ENCODE results near the gene NPFFR1.

Gene NPFFR1

GRCh38 chr10:70256463-70256862, 27.3 kb downstream of the NPFFR1 start:
- no peak for DNase-seq (ENCODE audit: low read depth in 1 of 2, low spot score in 1 of 2)
- TF ChIP-seq REST (IDR thresholded peaks at IDR 0.05; ENCODE audit: insufficient replicate concordance, low read depth) (no peak), CTCF (IDR thresholded peaks at IDR 0.05; ENCODE audit: insufficient read depth, low read length) (no peak), SPI1 (IDR thresholded peaks at IDR 0.05; ENCODE audit: borderline replicate concordance, low read depth) (no peak), POLR2AphosphoS5 (IDR thresholded peaks at IDR 0.05; ENCODE audit: low read depth) (no peak), GABPA (IDR thresholded peaks at IDR 0.05; ENCODE audit: low read depth) (no peak)
- H3K27me3 ChIP-seq (ENCODE audit: insufficient read depth, poor library complexity, severe bottlenecking): peaks cover 16% of the 10 kb centered on the region
- no peak overlapping the region for H3K4me3 ChIP-seq (replicated peaks; ENCODE audit: insufficient read depth, low read length)
- H3K27ac ChIP-seq (replicated peaks): no peak overlapping the region

GRCh38 chr10:70255329-70256299, 28.2 kb downstream of the NPFFR1 start:
- Histone ChIP-seq H3K27me3 (ENCODE audit: insufficient read depth, poor library complexity, severe bottlenecking) (peaks cover 16% of the 10 kb centered on the region), H3K27ac (replicated peaks) (no peak overlapping the region), H3K4me3 (replicated peaks; ENCODE audit: insufficient read depth, low read length) (no peak overlapping the region)
- no peak for TF ChIP-seq POLR2AphosphoS5 (IDR thresholded peaks at IDR 0.05; ENCODE audit: low read depth)
- no peak for TF ChIP-seq SPI1 (IDR thresholded peaks at IDR 0.05; ENCODE audit: borderline replicate concordance, low read depth)
- no peak for TF ChIP-seq GABPA (IDR thresholded peaks at IDR 0.05; ENCODE audit: low read depth)
- TF ChIP-seq CTCF (IDR thresholded peaks at IDR 0.05; ENCODE audit: insufficient read depth, low read length): no peak
- no peak for TF ChIP-seq REST (IDR thresholded peaks at IDR 0.05; ENCODE audit: insufficient replicate concordance, low read depth)
- DNase-seq (ENCODE audit: low read depth in 1 of 2, low spot score in 1 of 2): no peak

- DNase-seq (ENCODE audit: low read depth in 1 of 2, low spot score in 1 of 2): no peak
- Histone ChIP-seq H3K27me3 (ENCODE audit: insufficient read depth, poor library complexity, severe bottlenecking) (peaks cover 16% of the 10 kb centered on the region), H3K4me3 (replicated peaks; ENCODE audit: insufficient read depth, low read length) (no peak overlapping the region), H3K27ac (replicated peaks) (no peak overlapping the region)
- no peak for TF ChIP-seq SPI1 (IDR thresholded peaks at IDR 0.05; ENCODE audit: borderline replicate concordance, low read depth)
- no peak for TF ChIP-seq POLR2AphosphoS5 (IDR thresholded peaks at IDR 0.05; ENCODE audit: low read depth)
- TF ChIP-seq REST (IDR thresholded peaks at IDR 0.05; ENCODE audit: insufficient replicate concordance, low read depth): no peak
- no peak for TF ChIP-seq GABPA (IDR thresholded peaks at IDR 0.05; ENCODE audit: low read depth)
- TF ChIP-seq CTCF (IDR thresholded peaks at IDR 0.05; ENCODE audit: insufficient read depth, low read length): no peak
These were observed 29.0 kb downstream of the NPFFR1 start for GRCh38 chr10:70254778-70255328.
